Activated CD4-positive, CD25-positive, alpha-beta regulatory T cell treated with anti-CD3 and anti-CD28 coated beads, Interleukin-2, amount 50 U/mL, for 24 hours (primary cell): ENCODE data around the gene HELZ2.
A peak's percentile ranks its signal among the peaks of the same experiment; 100 is the strongest.

Experiments
- ATAC-seq, 2 donors: fragments of 150-1000 bp; cut with Tn5 transposase; one replicate each; pipeline ENCODE4 v1.10.0; 2021; ENCODE audit warnings: mild to moderate bottlenecking in 1 of 2, moderate library complexity in 1 of 2

Gene HELZ2

DNA sequence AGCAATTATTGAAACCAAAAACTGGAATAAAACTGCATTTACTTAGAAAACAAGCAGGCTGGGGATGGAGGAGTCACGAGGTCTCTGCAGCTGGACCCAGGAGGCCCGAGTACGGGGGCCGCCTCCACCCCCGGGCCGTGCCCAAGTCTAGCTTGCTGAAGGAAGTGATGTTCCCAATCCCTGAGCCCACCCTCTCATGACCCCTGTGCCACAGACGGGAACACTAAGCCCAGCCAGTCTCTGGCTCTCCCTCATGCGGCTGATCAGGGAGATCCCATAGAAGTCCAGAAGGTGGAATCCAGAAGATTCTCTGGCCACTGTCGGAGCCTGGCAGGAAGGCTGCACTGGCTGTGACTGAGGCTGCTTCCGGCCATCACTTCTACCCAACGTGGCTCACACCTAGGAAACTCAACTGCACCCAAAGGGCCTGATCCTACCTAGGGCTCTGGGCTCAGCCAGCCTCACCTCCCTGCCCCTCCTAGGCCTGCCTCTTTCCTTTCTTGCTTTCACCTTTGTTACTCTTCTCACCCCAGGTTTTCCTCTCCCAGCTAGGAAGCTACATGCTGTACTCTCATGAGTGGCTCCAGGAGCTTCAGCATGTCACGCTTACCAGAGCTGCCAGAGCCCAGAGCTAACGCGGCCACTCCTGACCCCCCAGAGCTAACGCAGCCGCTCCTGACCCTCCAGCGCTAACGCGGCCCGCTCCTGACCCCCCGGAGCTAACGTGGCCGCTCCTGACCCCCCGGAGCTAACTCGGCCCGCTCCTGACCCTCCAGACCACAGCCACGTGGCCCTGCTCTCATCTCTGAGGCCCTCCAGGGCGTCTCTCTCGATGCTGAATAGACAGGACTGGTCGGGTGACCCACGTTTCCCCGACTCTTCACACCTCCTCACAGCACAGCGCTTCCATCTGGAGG, 24.7 kb upstream of the HELZ2 start:
- ATAC-seq = no peak

- ATAC-seq = no peak
Measured at GRCh38 chr20:63597651-63598478, 23.8 kb upstream of the HELZ2 start.

DNA sequence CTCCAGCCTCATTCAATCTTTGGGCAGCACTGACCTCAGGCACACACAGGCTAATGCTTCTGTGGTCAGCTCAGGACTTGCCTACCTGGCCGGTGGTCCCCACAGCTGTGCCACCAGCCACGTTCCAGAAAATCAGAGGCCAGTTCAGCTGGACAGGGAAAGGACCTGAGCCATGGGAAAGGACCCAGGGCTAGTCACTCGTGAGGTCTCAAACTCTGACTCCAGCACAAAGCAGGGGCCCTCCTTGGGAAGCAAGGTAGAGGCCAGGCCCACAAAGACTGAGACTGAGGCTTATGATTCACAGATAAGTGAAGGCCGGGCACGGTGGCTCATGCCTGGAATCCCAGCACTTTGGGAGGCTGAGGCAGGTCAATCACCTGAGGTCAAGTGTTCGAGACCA, 22.4 kb upstream of the HELZ2 start:
- no peak for ATAC-seq

DNA sequence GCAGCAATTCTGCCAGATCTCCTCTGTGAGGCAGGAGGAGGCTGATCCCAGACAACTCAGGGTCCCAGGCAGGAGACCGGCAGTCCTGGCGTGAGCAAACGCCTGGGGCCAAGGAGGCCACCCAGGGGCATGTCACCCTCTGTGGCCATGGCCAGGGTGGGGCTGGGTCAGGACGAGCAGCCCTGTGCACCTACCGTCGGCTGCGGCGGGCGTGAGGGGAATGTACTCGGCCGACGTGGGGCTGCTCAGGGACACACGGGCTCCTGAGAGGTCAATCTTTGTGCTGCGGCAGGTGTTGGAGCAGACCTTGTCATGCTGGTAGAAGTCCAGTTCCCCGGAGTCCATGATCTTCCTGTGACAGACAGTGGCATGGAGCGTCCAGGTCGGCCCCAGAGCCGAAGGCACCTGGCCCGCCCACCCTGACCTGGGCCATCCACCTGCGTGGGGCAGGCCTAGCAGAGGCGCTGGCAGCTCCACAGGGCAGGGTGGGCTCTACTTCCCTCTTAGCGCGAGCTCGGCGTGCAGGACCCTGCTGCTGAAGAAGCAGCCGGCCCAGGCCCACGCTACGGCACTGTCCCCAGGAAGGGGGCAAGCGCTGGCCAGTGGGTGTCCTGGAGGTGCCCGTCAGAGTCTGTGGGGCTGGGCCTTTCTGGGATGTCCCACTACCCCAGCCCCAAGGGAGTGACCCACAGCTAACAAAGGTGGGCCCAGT, 21.5 kb upstream of the HELZ2 start:
- ATAC-seq = no peak

DNA sequence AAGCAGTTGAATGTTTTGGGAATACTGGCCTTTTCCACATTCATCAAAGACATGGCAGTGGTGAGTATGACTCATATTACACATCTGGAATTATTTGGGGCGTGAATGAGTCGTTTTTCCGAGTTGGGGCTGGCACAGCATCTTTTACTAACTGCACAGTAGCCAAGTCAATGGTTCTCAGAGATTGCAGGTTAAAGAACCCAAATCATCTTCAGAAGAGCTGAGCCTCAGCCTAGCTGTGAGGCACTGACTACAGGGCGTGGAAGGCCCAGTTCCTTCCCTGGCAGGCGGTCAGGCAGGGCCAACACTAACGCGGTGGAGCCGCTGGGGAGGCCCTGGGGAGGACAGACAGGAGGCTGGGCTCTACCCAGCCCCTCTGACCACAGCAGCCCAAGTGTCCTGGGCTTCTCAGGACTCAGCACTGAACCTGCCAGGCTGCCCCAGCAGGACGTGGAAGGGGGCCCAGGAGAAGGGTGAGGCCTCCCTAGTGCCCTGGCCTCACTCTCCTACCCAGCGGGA, 20.1 kb upstream of the HELZ2 start:
- ATAC-seq = no peak

GRCh38 chr20:63592661-63593060, 18.6 kb upstream of the HELZ2 start:
- ATAC-seq = no peak

DNA sequence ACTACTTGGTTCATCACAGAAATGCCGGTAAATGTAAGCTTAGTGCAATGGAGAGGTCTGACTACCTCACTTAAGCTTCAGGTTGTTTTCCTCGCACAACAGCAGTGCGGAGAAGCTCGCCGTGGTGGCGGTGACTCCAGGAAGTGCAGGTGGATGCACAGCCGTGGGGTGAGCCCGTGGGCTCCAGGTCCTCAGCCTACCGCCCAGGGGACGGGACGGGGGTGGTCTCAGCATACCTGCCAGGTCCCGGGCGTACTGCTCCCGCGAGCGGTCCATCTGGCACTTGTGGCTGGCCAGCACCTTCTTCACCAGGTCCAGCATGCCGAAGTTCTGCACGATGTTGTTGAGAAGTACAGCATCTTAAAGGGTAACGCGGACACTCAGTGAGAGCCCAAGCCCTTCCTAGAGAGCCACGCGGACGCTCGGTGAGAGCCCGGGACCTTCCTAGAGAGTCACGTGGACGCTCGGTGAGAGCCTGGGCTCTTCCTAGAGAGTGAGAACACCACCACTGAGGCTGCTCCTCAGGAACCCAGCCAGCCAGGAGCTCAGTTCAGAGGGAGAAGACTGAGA, 17.8 kb upstream of the HELZ2 start:
- ATAC-seq = no peak

GRCh38 chr20:63591147-63591533, 17.1 kb upstream of the HELZ2 start:
- ATAC-seq = no peak

DNA sequence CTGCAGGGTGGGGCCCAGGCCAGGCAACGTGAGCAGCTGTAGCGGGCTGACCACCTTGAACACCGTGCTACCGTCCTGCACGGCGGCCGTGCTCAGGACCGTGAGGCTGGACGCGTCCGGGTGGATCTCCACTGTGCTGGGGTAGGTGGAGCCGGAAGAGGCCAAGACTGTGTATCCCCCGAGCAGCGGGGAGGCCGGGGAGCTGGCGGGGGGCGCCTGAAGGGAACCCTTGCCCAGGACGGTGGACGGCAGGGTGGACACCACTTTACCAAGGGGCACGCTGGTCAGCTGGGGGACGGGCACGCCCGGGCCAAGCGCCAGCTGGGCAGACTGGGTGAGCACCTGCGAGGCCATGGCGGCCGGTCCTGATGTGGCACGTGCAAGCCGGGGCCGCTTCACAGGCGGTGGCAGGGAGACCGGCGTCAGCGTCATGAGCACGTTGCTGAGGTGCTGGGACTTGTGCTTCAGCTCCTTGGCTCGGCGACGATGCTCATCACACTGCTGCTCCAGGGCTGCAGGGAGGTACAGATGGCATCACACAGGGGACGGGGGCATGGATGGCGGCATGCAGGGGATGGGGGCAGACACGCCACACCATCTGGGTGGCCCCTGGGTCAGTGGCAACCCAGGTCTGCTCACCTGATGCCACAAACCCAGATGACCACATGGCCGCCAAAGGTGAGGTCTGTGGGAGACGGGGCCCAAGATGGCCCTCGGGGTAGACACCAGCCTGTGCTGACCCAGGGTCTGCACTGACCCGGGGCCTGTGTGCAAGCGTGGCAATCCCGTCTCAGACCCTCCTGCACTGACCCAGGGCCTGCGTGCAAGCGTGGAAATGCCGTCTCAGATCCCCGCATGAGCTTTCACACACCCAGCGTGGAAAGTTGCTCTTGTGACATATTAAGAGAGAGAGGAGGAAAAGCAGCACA, 16.4 kb upstream of the HELZ2 start:
- no peak for ATAC-seq

- no peak for ATAC-seq
Measured at GRCh38 chr20:63589261-63590217, 15.5 kb upstream of the HELZ2 start.

DNA sequence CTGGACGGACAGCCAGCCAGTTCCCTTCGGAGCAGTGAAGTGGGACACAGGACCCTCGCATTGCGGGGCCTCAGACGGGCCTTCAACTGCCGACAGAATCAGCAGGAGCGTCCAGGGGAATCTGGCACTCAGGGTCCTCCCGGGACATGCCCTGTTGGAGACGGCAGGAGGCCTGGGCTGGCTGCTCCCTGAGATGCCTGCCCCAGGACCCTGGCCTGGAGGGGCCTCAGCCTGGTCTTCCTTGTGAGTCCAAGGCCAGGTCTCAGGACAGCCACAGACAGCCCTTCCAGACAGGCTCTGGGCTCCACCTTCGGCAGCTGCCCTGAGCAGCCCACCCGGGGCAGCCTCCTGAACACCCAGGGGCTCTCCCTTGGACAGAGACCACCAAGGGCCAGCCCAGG, 14.6 kb upstream of the HELZ2 start:
- ATAC-seq = no peak

GRCh38 chr20:63587776-63588591, 13.9 kb upstream of the HELZ2 start:
- ATAC-seq = no peak

DNA sequence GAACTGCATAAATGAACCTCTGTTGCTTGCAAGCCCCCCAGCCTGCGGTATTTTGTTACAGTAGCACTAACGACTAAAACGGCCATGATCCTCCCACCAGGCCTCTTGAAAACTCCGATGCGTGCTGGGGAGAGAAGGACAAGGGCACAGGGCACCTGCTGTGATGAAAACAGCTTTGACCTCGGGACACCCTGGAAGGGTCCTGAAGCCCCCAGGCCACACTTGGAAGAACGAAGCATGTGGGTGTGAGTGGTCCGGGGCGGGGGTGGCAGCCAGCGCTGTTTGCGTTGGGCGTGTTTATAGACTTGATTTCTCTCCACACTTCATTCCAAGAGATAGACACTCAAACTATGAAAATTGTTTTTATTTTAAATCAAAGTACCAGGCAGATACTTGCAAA, 13.2 kb upstream of the HELZ2 start:
- no peak for ATAC-seq

- ATAC-seq = no peak
Measured at GRCh38 chr20:63586797-63587196, 12.8 kb upstream of the HELZ2 start.

GRCh38 chr20:63585616-63586565, 11.9 kb upstream of the HELZ2 start:
- no peak for ATAC-seq

- ATAC-seq = no peak
Measured at GRCh38 chr20:63582382-63583063, 8.5 kb upstream of the HELZ2 start.

DNA sequence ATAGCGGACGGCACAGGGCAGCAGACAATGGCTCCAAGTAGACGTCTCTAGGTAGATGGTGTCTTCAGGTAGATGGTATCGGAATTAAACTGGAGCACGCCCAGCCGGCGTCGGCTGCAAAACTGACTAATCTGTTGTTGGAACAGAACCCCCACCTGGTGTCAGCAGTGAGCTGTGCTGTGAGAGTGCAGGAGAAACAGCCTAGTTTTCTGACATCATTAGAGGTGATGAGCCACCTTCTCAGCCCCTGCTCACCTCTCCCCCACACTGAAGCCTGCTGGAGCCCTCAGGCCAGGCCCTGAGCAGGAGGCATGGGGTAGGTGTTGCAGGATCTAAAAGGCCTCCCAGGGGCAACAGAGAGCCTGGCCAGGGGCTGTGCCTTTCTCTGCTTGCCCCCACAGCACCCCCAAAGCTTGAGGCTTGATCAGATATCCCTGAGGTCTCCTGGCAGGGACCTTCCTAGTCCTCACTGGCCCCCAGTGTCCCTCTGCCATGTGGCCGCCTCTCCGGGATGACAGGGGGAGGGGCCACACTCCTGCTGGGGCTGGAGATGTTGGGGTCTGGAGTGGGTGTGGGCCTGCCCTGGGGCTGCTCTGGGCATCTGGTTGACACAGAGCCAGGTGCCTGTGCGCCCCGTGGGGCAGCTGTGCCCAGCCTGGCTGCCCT, 6.9 kb upstream of the HELZ2 start:
- peak; percentile 96 to 97 for ATAC-seq
